Vagina (tissue), 2 donors: Measurements from ENCODE around the gene NPAS2.

ENCODE experiments used
- POLR2A ChIP-seq, 2 donors: fragments of 450-650 bp; IDR thresholded peaks; one replicate each; pipeline ENCODE4 v1.6.1; 2017; ENCODE audit warnings: antibody characterized with exemption in 2 of 2, mild to moderate bottlenecking in 2 of 2, moderate library complexity in 2 of 2
- POLR2AphosphoS5 ChIP-seq, 2 donors: sonication (generic); formaldehyde crosslinking; IDR thresholded peaks; one replicate each; pipeline ENCODE4 v1.9.0; 2017; ENCODE audit warnings: antibody characterized with exemption in 2 of 2, mild to moderate bottlenecking in 2 of 2, low read depth in 1 of 2; ENCODE audit not compliant: insufficient read depth in 1 of 2
- TF ChIP-seq, protein P1 (sequence below), 3 experiments: fragments of 450-650 bp in 2 of 3; fragments of 200-600 bp in 1 of 3; sonication (generic) in 1 of 3; IDR thresholded peaks; one replicate each; pipeline ENCODE4 v1.5.1; 2017 to 2019; ENCODE audit warnings: antibody characterized with exemption in 3 of 3, mild to moderate bottlenecking in 2 of 3, moderate library complexity in 2 of 3

DNA sequence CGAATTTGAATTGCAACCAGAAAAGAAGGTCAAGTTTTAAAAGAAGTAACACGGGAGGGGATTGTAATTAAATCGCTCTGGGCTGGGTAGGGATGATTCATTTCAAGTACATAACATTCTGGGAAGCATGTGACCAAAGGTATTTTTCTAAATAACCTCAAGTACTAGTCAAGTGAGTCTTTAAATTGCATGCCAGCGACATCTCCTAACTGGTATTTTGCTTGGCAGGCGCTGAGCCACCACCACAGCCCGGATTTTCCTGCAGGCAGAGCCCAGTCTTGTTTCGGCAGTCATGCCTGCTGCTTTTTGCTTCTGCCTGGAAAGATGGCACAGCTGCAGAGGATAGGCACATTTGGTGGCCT, 33.7 kb upstream of the NPAS2 start:
- TF ChIP-seq POLR2AphosphoS5 (IDR thresholded peaks at IDR 0.05; ENCODE audit: insufficient read depth in 1 of 2, low read depth in 1 of 2) (peak in 1 of 2 donors; percentile 62), POLR2A (IDR thresholded peaks at IDR 0.05) (no peak)
- TF ChIP-seq, protein P1, sequence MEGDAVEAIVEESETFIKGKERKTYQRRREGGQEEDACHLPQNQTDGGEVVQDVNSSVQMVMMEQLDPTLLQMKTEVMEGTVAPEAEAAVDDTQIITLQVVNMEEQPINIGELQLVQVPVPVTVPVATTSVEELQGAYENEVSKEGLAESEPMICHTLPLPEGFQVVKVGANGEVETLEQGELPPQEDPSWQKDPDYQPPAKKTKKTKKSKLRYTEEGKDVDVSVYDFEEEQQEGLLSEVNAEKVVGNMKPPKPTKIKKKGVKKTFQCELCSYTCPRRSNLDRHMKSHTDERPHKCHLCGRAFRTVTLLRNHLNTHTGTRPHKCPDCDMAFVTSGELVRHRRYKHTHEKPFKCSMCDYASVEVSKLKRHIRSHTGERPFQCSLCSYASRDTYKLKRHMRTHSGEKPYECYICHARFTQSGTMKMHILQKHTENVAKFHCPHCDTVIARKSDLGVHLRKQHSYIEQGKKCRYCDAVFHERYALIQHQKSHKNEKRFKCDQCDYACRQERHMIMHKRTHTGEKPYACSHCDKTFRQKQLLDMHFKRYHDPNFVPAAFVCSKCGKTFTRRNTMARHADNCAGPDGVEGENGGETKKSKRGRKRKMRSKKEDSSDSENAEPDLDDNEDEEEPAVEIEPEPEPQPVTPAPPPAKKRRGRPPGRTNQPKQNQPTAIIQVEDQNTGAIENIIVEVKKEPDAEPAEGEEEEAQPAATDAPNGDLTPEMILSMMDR (IDR thresholded peaks at IDR 0.05): no peak
